HEK293T (cell line): Measurements from ENCODE around the gene C1orf198.

Experiments used
- ARNT ChIP-seq: fragments of 450-650 bp; IDR thresholded peaks from 2 replicates; pipeline ENCODE4 v1.6.1; 2017; ENCODE audit warnings: mild to moderate bottlenecking
- BHLHE40 ChIP-seq: fragments of 450-650 bp; IDR thresholded peaks from 2 replicates; pipeline ENCODE4 v1.6.1; 2016; ENCODE audit warnings: mild to moderate bottlenecking, moderate library complexity, borderline replicate concordance
- ELF4 ChIP-seq: fragments of 450-650 bp; IDR thresholded peaks from 2 replicates; pipeline ENCODE4 v1.6.1; 2017; ENCODE audit warnings: antibody characterized with exemption
- FOXK2 ChIP-seq: fragments of 450-650 bp; IDR thresholded peaks from 2 replicates; pipeline ENCODE4 v1.6.1; 2016; ENCODE audit warnings: mild to moderate bottlenecking
- TARDBP ChIP-seq: fragments of 450-650 bp; IDR thresholded peaks from 2 replicates; pipeline ENCODE4 v1.6.1; 2016
- ZNF384 ChIP-seq: fragments of 450-650 bp; IDR thresholded peaks from 2 replicates; pipeline ENCODE4 v1.6.1; 2016

GRCh38 chr1:230836793-230837192 is 31.5 kb downstream of the C1orf198 start:
- TF ChIP-seq TARDBP (no peak), ZNF384 (no peak), BHLHE40 (no peak), FOXK2 (no peak), ELF4 (no peak), ARNT (no peak)
